SK-N-SH (cell line): ENCODE measurements around the gene NCKAP5.

ENCODE experiments used
- CHD2 ChIP-seq: fragments of 150-350 bp; IDR thresholded peaks from 2 replicates; pipeline ENCODE4 v1.6.1; 2018; ENCODE audit warnings: low read length; ENCODE audit not compliant: partially characterized antibody
- EP300 ChIP-seq, 2 experiments: IDR thresholded peaks; 2 replicates each; pipeline versions ENCODE4 v1.4.0 to v1.6.1; 2012; ENCODE audit warnings: borderline replicate concordance in 1 of 2, low read depth in 1 of 2, low read length in 1 of 2
- FOXJ3 ChIP-seq: sonication (generic); formaldehyde crosslinking; IDR thresholded peaks from 2 replicates; pipeline ENCODE4 v1.5.1; 2020; ENCODE audit warnings: mild to moderate bottlenecking, missing genetic modification reagents
- GABPA ChIP-seq: IDR thresholded peaks from 2 replicates; pipeline ENCODE4 v1.4.0; 2012; ENCODE audit warnings: low read depth, mild to moderate bottlenecking
- NFIC ChIP-seq: IDR thresholded peaks from 2 replicates; pipeline ENCODE4 v1.4.0; 2012; ENCODE audit warnings: borderline replicate concordance
- POLR2AphosphoS5 ChIP-seq: IDR thresholded peaks from 2 replicates; pipeline ENCODE4 v1.6.1; 2012; ENCODE audit warnings: low read depth, low read length
- SMC3 ChIP-seq: IDR thresholded peaks from 2 replicates; pipeline ENCODE4 v1.6.1; 2012; ENCODE audit warnings: low read depth, low read length, improper control_type of control experiment
- TCF12 ChIP-seq: IDR thresholded peaks from 2 replicates; pipeline ENCODE4 v1.4.0; 2012
- TEAD4 ChIP-seq: IDR thresholded peaks from 2 replicates; pipeline ENCODE4 v1.4.0; 2012; ENCODE audit warnings: mild to moderate bottlenecking, borderline replicate concordance; ENCODE audit not compliant: insufficient read depth
- TF ChIP-seq, protein P1 (sequence below): fragments of 200-600 bp; sonication (generic); IDR thresholded peaks from 2 replicates; pipeline ENCODE4 v1.6.1; 2017; ENCODE audit warnings: antibody characterized with exemption, mild to moderate bottlenecking, moderate library complexity
- TF ChIP-seq, protein P2 (sequence below): IDR thresholded peaks from 2 replicates; pipeline ENCODE4 v1.4.0; 2012; ENCODE audit warnings: low read depth
- TF ChIP-seq, protein P3 (sequence below): IDR thresholded peaks from 2 replicates; pipeline ENCODE4 v1.4.0; 2012; ENCODE audit warnings: low read depth, borderline replicate concordance
- TF ChIP-seq, protein P4 (sequence below): fragments of 150-350 bp; IDR thresholded peaks from 2 replicates; pipeline ENCODE4 v1.6.1; 2017; ENCODE audit warnings: antibody characterized with exemption, low read length, low read depth, borderline replicate concordance

DNA sequence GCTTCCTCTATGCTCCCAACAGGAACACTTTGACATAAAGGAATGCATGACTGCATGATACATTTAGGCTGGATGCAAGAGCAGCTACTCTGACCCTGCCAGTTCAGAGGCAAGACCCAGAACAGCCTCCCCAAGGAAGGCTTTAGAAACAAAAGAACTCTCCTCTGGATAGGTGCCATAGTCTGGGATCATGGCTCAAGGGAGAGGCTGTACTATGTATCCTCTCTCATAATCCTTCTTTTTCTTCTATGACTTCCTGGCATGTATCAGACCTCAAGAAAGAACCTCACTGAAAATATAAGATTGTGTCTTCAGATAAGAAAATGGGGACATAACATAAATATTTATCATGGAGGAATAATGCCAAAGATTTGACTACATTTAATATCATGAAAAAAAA, 704.3 kb downstream of the NCKAP5 start:
- TF ChIP-seq SMC3, result no peak
- no peak for TF ChIP-seq POLR2AphosphoS5
- TF ChIP-seq, protein P1, sequence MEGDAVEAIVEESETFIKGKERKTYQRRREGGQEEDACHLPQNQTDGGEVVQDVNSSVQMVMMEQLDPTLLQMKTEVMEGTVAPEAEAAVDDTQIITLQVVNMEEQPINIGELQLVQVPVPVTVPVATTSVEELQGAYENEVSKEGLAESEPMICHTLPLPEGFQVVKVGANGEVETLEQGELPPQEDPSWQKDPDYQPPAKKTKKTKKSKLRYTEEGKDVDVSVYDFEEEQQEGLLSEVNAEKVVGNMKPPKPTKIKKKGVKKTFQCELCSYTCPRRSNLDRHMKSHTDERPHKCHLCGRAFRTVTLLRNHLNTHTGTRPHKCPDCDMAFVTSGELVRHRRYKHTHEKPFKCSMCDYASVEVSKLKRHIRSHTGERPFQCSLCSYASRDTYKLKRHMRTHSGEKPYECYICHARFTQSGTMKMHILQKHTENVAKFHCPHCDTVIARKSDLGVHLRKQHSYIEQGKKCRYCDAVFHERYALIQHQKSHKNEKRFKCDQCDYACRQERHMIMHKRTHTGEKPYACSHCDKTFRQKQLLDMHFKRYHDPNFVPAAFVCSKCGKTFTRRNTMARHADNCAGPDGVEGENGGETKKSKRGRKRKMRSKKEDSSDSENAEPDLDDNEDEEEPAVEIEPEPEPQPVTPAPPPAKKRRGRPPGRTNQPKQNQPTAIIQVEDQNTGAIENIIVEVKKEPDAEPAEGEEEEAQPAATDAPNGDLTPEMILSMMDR, result no peak
- no peak for TF ChIP-seq TCF12
- no peak for TF ChIP-seq EP300 (IDR thresholded peaks at IDR 0.05; ENCODE audit: borderline replicate concordance in 1 of 2, low read depth in 1 of 2, low read length in 1 of 2)
- TF ChIP-seq FOXJ3, result no peak
- TF ChIP-seq, protein P2, sequence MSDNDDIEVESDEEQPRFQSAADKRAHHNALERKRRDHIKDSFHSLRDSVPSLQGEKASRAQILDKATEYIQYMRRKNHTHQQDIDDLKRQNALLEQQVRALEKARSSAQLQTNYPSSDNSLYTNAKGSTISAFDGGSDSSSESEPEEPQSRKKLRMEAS, result no peak
- TF ChIP-seq NFIC, result no peak
- TF ChIP-seq TEAD4, result no peak
- no peak for TF ChIP-seq CHD2
- TF ChIP-seq, protein P3, sequence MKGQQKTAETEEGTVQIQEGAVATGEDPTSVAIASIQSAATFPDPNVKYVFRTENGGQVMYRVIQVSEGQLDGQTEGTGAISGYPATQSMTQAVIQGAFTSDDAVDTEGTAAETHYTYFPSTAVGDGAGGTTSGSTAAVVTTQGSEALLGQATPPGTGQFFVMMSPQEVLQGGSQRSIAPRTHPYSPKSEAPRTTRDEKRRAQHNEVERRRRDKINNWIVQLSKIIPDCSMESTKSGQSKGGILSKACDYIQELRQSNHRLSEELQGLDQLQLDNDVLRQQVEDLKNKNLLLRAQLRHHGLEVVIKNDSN, result no peak
- TF ChIP-seq GABPA, result no peak
- TF ChIP-seq, protein P4, sequence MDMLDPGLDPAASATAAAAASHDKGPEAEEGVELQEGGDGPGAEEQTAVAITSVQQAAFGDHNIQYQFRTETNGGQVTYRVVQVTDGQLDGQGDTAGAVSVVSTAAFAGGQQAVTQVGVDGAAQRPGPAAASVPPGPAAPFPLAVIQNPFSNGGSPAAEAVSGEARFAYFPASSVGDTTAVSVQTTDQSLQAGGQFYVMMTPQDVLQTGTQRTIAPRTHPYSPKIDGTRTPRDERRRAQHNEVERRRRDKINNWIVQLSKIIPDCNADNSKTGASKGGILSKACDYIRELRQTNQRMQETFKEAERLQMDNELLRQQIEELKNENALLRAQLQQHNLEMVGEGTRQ, result no peak
